Stomach smooth muscle (tissue), 2 donors: ENCODE results near the gene POU2AF3.
"Not testable (repeated sequence)": the region's sequence is repeated elsewhere in the genome, so short reads cannot be mapped to it uniquely, and the experiment has no call there.

Experiments
- H3K27ac ChIP-seq: one replicate; pipeline ENCODE4 v1.7.0; 2013; ENCODE audit warnings: mild to moderate bottlenecking, low read length, inconsistent platforms
- H3K27me3 ChIP-seq, 2 donors: one replicate each; pipeline ENCODE4 v1.7.0; 2013; ENCODE audit warnings: low read length in 2 of 2; ENCODE audit not compliant: insufficient read depth in 2 of 2, control insufficient read depth in 1 of 2
- H3K36me3 ChIP-seq, 2 donors: one replicate each; pipeline ENCODE4 v1.7.0; 2013; ENCODE audit warnings: low read length in 2 of 2; ENCODE audit not compliant: control insufficient read depth in 2 of 2, insufficient read depth in 2 of 2
- H3K4me1 ChIP-seq: one replicate; pipeline ENCODE4 v1.7.0; 2013; ENCODE audit warnings: low read length; ENCODE audit not compliant: control insufficient read depth, insufficient read depth
- H3K4me3 ChIP-seq, 2 donors: one replicate each; pipeline ENCODE4 v1.7.0; 2013; ENCODE audit warnings: low read length in 2 of 2
- H3K9ac ChIP-seq, 2 donors: one replicate each; pipeline ENCODE4 v1.7.0; 2013; ENCODE audit warnings: low read length in 2 of 2, mild to moderate bottlenecking in 1 of 2
- H3K9me3 ChIP-seq, 2 donors: one replicate each; pipeline ENCODE4 v1.7.0; 2013; ENCODE audit warnings: low read length in 2 of 2; ENCODE audit not compliant: control insufficient read depth in 2 of 2
- donor health status: healthy.
- donor health status: Pancreatic carcinoma.

Gene POU2AF3

GRCh38 chr11:111272420-111272819 is 25.9 kb upstream of the POU2AF3 start:
- Histone ChIP-seq H3K9ac (no peak overlapping the region), H3K27me3 (no peaks in the 10 kb centered on the region), H3K9me3 (no peaks in the 10 kb centered on the region), H3K36me3 (no peaks in the 10 kb centered on the region), H3K27ac (no peak overlapping the region), H3K4me3 (no peak overlapping the region), H3K4me1 (no peaks in the 10 kb centered on the region)

GRCh38 chr11:111282562-111283075 is 15.7 kb upstream of the POU2AF3 start:
- H3K4me1 ChIP-seq, result peaks cover 3% of the 10 kb centered on the region
- no peaks in the 10 kb centered on the region for H3K36me3 ChIP-seq
- no peak overlapping the region for H3K9ac ChIP-seq
- no peak overlapping the region for H3K4me3 ChIP-seq
- no peaks in the 10 kb centered on the region for H3K27me3 ChIP-seq
- no peak overlapping the region for H3K27ac ChIP-seq
- H3K9me3 ChIP-seq, result no peaks in the 10 kb centered on the region

GRCh38 chr11:111283945-111284481 is 14.3 kb upstream of the POU2AF3 start:
- H3K9ac ChIP-seq, result no peak overlapping the region
- no peaks in the 10 kb centered on the region for H3K27me3 ChIP-seq
- H3K4me1 ChIP-seq, result peaks cover 3% of the 10 kb centered on the region
- no peak overlapping the region for H3K27ac ChIP-seq
- no peak overlapping the region for H3K4me3 ChIP-seq
- H3K36me3 ChIP-seq, result no peaks in the 10 kb centered on the region
- no peaks in the 10 kb centered on the region for H3K9me3 ChIP-seq

GRCh38 chr11:111285189-111286091 is 12.9 kb upstream of the POU2AF3 start:
- H3K4me1 ChIP-seq, result peaks cover 3% of the 10 kb centered on the region
- H3K9ac ChIP-seq, result no peak overlapping the region
- no peaks in the 10 kb centered on the region for H3K9me3 ChIP-seq
- no peak overlapping the region for H3K4me3 ChIP-seq
- no peaks in the 10 kb centered on the region for H3K27me3 ChIP-seq
- no peak overlapping the region for H3K27ac ChIP-seq
- no peaks in the 10 kb centered on the region for H3K36me3 ChIP-seq

- Histone ChIP-seq H3K4me3 (no peak overlapping the region), H3K27ac (no peak overlapping the region), H3K9ac (no peak overlapping the region), H3K27me3 (no peaks in the 10 kb centered on the region), H3K4me1 (no peaks in the 10 kb centered on the region), H3K9me3 (no peaks in the 10 kb centered on the region), H3K36me3 (no peaks in the 10 kb centered on the region)
Measured at GRCh38 chr11:111291764-111292163, 6.6 kb upstream of the POU2AF3 start.

GRCh38 chr11:111292408-111292807 is 5.9 kb upstream of the POU2AF3 start:
- not testable (repeated sequence) for H3K9me3 ChIP-seq, H3K9ac ChIP-seq, H3K27ac ChIP-seq, H3K4me3 ChIP-seq, H3K27me3 ChIP-seq, H3K36me3 ChIP-seq, H3K4me1 ChIP-seq

- Histone ChIP-seq H3K4me1 (peaks cover 10% of the 10 kb centered on the region), H3K27ac (no peak overlapping the region), H3K4me3 (no peak overlapping the region)
Measured at GRCh38 chr11:111296196-111296595, 2.1 kb upstream of the POU2AF3 start.

GRCh38 chr11:111297696-111298095 is 650 bp upstream of the POU2AF3 start:
- Histone ChIP-seq H3K27ac (peak overlapping the region; percentile 18), H3K9ac (no peak overlapping the region)

More at GRCh38 chr11:111296196-111296595, 2.1 kb upstream of the POU2AF3 start:
- no peaks in the 10 kb centered on the region for H3K36me3 ChIP-seq
- H3K9me3 ChIP-seq, result no peaks in the 10 kb centered on the region
- H3K9ac ChIP-seq, result no peak overlapping the region
- no peaks in the 10 kb centered on the region for H3K27me3 ChIP-seq

GRCh38 chr11:111299101-111300026 is 1.0 kb downstream of the POU2AF3 start:
- Histone ChIP-seq H3K36me3 (no peaks in the 10 kb centered on the region), H3K4me3 (peak overlapping the region; percentile 69 to 80), H3K9ac (peak overlapping the region; percentile 75 to 78), H3K27me3 (no peaks in the 10 kb centered on the region), H3K4me1 (peaks cover 10% of the 10 kb centered on the region), H3K9me3 (no peaks in the 10 kb centered on the region), H3K27ac (peak overlapping the region; percentile 73)

More at GRCh38 chr11:111297696-111298095, 650 bp upstream of the POU2AF3 start:
- H3K4me3 ChIP-seq, result no peak overlapping the region
- H3K27me3 ChIP-seq, result no peaks in the 10 kb centered on the region
- H3K9me3 ChIP-seq, result no peaks in the 10 kb centered on the region
- peaks cover 10% of the 10 kb centered on the region for H3K4me1 ChIP-seq
- no peaks in the 10 kb centered on the region for H3K36me3 ChIP-seq

- Histone ChIP-seq H3K4me3 (no peak overlapping the region), H3K27me3 (no peaks in the 10 kb centered on the region), H3K4me1 (peaks cover 10% of the 10 kb centered on the region), H3K9ac (no peak overlapping the region), H3K36me3 (no peaks in the 10 kb centered on the region), H3K9me3 (no peaks in the 10 kb centered on the region), H3K27ac (no peak overlapping the region)
Measured at GRCh38 chr11:111300569-111300968, 2.2 kb downstream of the POU2AF3 start.
